ENCODE measurements around the gene DCAKD. TPM values are rescaled to one million over a fixed set of nuclear protein-coding genes. Genes with fewer than 3 reads are reported as not detected.
"Not testable (repeated sequence)": the region's sequence is repeated elsewhere in the genome, so short reads cannot be mapped to it uniquely, and the experiment has no call there.

Gene DCAKD
- total RNA-seq, 1 donor from 2014 or later = 76.4 TPM

GRCh38 chr17:45067637-45068036 is 16.2 kb upstream of the DCAKD start:
- no peak for DNase-seq (ENCODE audit: low spot score)

GRCh38 chr17:45063198-45063597 is 11.8 kb upstream of the DCAKD start:
- no peak for DNase-seq (ENCODE audit: low spot score)

- DNase-seq (ENCODE audit: low spot score) = no peak
These were observed 10.3 kb upstream of the DCAKD start for GRCh38 chr17:45061606-45062205.

GRCh38 chr17:45060797-45061605 is 9.6 kb upstream of the DCAKD start, which contains the start of gene NMT1:
Gene NMT1, plus strand, starts transcription at chr17:45061317. Its CDS starts 13 bp downstream, at chr17:45061330.
- peak; percentile 98 for DNase-seq (ENCODE audit: low spot score)

GRCh38 chr17:45060382-45060796 is 9.0 kb upstream of the DCAKD start:
- no peak for DNase-seq (ENCODE audit: low spot score)

GRCh38 chr17:45052052-45052772 is 780 bp upstream of the DCAKD start:
- DNase-seq (ENCODE audit: low spot score) = peak; percentile 60

GRCh38 chr17:45051720-45052051 is 254 bp upstream of the DCAKD start:
- DNase-seq (ENCODE audit: low spot score) = not testable (repeated sequence)

- peak; percentile 77 for DNase-seq (ENCODE audit: low spot score)
These were observed 862 bp downstream of the DCAKD start for GRCh38 chr17:45050481-45051059.

- DNase-seq (ENCODE audit: low spot score) = no peak
These were observed 2.5 kb downstream of the DCAKD start for GRCh38 chr17:45048795-45049563.

- no peak for DNase-seq (ENCODE audit: low spot score)
These were observed 4.8 kb downstream of the DCAKD start for GRCh38 chr17:45046537-45047125.

- DNase-seq (ENCODE audit: low spot score) = peak; percentile 62
These were observed 7.5 kb downstream of the DCAKD start for GRCh38 chr17:45043813-45044540.

GRCh38 chr17:45042346-45043120 is 8.9 kb downstream of the DCAKD start:
- DNase-seq (ENCODE audit: low spot score) = no peak

- DNase-seq (ENCODE audit: low spot score) = no peak
These were observed 11.0 kb downstream of the DCAKD start for GRCh38 chr17:45040459-45040858.

- peak; percentile 63 for DNase-seq (ENCODE audit: low spot score)
These were observed 12.5 kb downstream of the DCAKD start for GRCh38 chr17:45038728-45039634.

- DNase-seq (ENCODE audit: low spot score) = no peak
These were observed 14.7 kb downstream of the DCAKD start for GRCh38 chr17:45036691-45037090.

- DNase-seq (ENCODE audit: low spot score) = no peak
These were observed 15.6 kb downstream of the DCAKD start for GRCh38 chr17:45035848-45036247.

- DNase-seq (ENCODE audit: low spot score) = no peak
These were observed 16.8 kb downstream of the DCAKD start for GRCh38 chr17:45034599-45034998.

GRCh38 chr17:45032174-45032541 is 19.3 kb downstream of the DCAKD start:
- no peak for DNase-seq (ENCODE audit: low spot score)
